Neuron (in vitro differentiated cells): ENCODE measurements around the gene PLCH1.

ENCODE experiments used
- H2AFZ ChIP-seq: one replicate; pipeline ENCODE4 v1.6.1; 2013; ENCODE audit warnings: low read depth, mild to moderate bottlenecking, inconsistent platforms, low read length, moderate library complexity
- H3K27me3 ChIP-seq: one replicate; pipeline ENCODE4 v1.6.1; 2013; ENCODE audit warnings: low read length; ENCODE audit not compliant: insufficient read depth
- H3K36me3 ChIP-seq: one replicate; pipeline ENCODE4 v1.6.1; 2013; ENCODE audit warnings: low read length; ENCODE audit not compliant: insufficient read depth
- H3K4me1 ChIP-seq: one replicate; pipeline ENCODE4 v1.6.1; 2013; ENCODE audit warnings: low read length; ENCODE audit not compliant: insufficient read depth
- H3K4me3 ChIP-seq: 2 replicates; pipeline ENCODE4 v1.5.1; 2013; ENCODE audit warnings: mild to moderate bottlenecking, low read length, moderate library complexity
- H3K9me3 ChIP-seq: one replicate; pipeline ENCODE4 v1.6.1; 2013; ENCODE audit warnings: low read length

Gene PLCH1

GRCh38 chr3:155335724-155336354, 409.0 kb downstream of the PLCH1 start:
- Histone ChIP-seq H3K4me1 (no peaks in the 10 kb centered on the region), H3K36me3 (no peaks in the 10 kb centered on the region), H2AFZ (no peak overlapping the region), H3K4me3 (no peak overlapping the region), H3K27me3 (no peaks in the 10 kb centered on the region), H3K9me3 (no peaks in the 10 kb centered on the region)

DNA sequence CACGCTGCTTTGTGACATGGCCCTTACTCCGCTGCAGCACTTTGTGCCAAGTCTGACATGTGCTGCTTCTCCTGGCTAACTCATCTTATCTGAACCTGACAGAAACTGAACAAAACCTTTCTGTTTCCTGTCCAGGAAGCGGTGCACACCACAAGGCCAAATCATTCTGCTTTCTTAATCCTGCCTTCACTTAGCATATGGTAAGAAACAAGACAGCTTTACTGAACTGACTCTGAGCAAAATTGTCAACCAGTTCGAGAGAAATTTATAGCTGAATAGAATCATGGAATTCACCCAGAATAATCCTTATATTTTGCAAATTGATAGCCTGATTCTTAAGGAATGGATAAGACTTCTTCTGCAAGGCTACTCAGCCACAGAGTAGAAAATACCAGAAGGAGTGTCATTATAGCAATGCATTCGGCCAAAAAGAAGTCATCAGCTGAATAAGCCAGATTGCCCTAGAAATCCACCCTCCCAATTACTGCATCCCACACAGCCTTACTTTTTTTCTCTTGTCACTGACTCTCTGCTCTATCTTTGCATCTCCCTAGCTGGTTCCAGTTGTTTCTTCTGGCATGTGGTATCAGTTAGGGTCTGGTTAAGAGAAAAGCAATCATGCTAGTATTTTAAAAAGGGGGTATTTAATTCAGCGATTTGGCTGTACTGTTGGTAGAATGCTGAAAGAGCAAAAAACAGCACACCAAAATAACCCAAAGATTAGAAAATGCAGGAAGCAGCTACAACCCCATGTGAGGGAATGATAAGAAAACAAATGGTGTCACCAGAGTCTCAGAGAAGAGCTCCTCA, 409.8 kb downstream of the PLCH1 start:
- peaks cover under 1% of the 10 kb centered on the region for H3K27me3 ChIP-seq
- H3K36me3 ChIP-seq, result no peaks in the 10 kb centered on the region
- no peaks in the 10 kb centered on the region for H3K9me3 ChIP-seq
- no peak overlapping the region for H3K4me3 ChIP-seq
- no peaks in the 10 kb centered on the region for H3K4me1 ChIP-seq
- no peak overlapping the region for H2AFZ ChIP-seq

GRCh38 chr3:155334215-155334913, 410.5 kb downstream of the PLCH1 start:
- Histone ChIP-seq H3K4me1 (no peaks in the 10 kb centered on the region), H2AFZ (no peak overlapping the region), H3K27me3 (peaks cover 4% of the 10 kb centered on the region), H3K4me3 (no peak overlapping the region), H3K36me3 (no peaks in the 10 kb centered on the region), H3K9me3 (no peaks in the 10 kb centered on the region)

DNA sequence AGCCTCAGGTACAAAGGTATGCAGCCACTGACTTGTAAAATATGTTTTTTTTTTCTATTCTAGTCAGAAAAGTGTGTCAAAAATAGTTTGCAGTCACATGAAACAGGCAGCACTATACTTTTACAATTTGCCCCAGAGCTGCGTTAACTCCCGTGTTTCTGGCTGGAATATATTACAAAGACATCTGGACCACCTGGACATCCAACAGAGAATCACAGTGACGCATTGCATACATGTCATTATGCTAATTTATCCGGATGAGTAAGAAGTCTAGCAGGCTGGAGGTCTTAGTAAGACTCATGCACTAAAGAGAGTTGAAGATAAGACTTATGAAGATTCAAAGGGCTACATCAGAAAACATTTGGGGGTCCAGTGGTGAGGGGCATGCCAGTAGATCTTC, 412.2 kb downstream of the PLCH1 start:
- no peaks in the 10 kb centered on the region for H3K4me1 ChIP-seq
- H3K9me3 ChIP-seq, result no peaks in the 10 kb centered on the region
- no peaks in the 10 kb centered on the region for H3K36me3 ChIP-seq
- H3K4me3 ChIP-seq, result no peak overlapping the region
- H2AFZ ChIP-seq, result no peak overlapping the region
- peaks cover 6% of the 10 kb centered on the region for H3K27me3 ChIP-seq

GRCh38 chr3:155331078-155331477, 413.8 kb downstream of the PLCH1 start:
- Histone ChIP-seq H3K9me3 (no peaks in the 10 kb centered on the region), H3K36me3 (no peaks in the 10 kb centered on the region), H3K27me3 (peaks cover 6% of the 10 kb centered on the region), H3K4me3 (no peak overlapping the region), H3K4me1 (no peaks in the 10 kb centered on the region), H2AFZ (no peak overlapping the region)

- no peaks in the 10 kb centered on the region for H3K36me3 ChIP-seq
- peaks cover 6% of the 10 kb centered on the region for H3K27me3 ChIP-seq
- H3K4me3 ChIP-seq, result no peak overlapping the region
- H3K4me1 ChIP-seq, result no peaks in the 10 kb centered on the region
- no peaks in the 10 kb centered on the region for H3K9me3 ChIP-seq
- H2AFZ ChIP-seq, result no peak overlapping the region
Observed at GRCh38 chr3:155330370-155330769, 414.5 kb downstream of the PLCH1 start.

DNA sequence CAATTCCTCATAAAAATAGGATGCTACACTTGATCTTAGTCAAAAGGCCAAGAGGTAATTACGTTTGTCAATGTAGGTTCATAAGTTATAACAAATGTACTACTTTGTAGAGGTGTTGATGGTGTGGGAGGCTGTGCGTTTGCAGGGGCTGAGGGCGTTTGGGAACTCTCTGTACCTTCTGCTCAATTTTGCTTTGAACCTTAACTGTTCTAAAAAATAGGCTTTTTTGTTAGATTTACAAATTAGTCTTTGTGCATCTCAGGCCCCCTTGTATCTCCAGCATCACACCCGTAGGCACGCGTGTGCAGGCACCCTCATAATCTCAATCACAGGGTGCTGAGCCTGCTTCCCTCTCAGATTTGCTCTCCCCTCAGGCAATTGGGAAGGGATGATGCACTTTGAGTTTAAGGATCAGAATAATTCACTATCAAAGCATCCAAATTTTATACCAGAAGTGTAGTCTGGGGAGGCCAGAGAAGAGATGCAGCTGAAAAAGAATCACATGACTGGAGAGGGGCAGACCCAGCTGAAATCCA, 415.3 kb downstream of the PLCH1 start:
- peaks cover 6% of the 10 kb centered on the region for H3K27me3 ChIP-seq
- H3K4me1 ChIP-seq, result no peaks in the 10 kb centered on the region
- H3K9me3 ChIP-seq, result no peaks in the 10 kb centered on the region
- H3K36me3 ChIP-seq, result no peaks in the 10 kb centered on the region
- H3K4me3 ChIP-seq, result no peak overlapping the region
- H2AFZ ChIP-seq, result no peak overlapping the region

GRCh38 chr3:155327871-155328270, 417.0 kb downstream of the PLCH1 start:
- no peak overlapping the region for H3K4me3 ChIP-seq
- H3K27me3 ChIP-seq, result peaks cover 6% of the 10 kb centered on the region
- no peaks in the 10 kb centered on the region for H3K9me3 ChIP-seq
- no peaks in the 10 kb centered on the region for H3K4me1 ChIP-seq
- no peak overlapping the region for H2AFZ ChIP-seq
- no peaks in the 10 kb centered on the region for H3K36me3 ChIP-seq

DNA sequence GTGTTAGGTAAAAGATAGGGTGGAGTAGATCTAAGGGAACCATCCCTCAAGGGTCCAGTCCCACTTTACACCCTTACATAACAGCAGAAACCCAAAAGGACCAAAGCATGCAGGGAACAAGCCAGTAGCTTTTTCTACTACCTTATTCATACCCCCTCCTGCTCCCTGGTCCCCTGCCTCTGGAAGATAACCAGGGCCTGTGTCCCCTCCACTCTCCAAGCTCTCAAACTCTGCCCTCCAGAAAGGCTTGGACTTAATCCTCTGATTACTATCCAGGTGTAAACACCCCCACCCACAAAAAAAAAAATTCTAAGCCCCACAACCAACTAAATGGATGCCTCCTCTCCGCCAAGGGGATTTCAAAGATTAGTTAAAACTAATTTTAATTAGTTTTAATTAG, 417.4 kb downstream of the PLCH1 start:
- Histone ChIP-seq H3K4me1 (no peaks in the 10 kb centered on the region), H3K27me3 (peaks cover 6% of the 10 kb centered on the region), H3K4me3 (no peak overlapping the region), H3K36me3 (no peaks in the 10 kb centered on the region), H3K9me3 (no peaks in the 10 kb centered on the region), H2AFZ (no peak overlapping the region)

- Histone ChIP-seq H2AFZ (no peak overlapping the region), H3K9me3 (no peaks in the 10 kb centered on the region), H3K4me1 (no peaks in the 10 kb centered on the region), H3K36me3 (no peaks in the 10 kb centered on the region), H3K27me3 (peaks cover 6% of the 10 kb centered on the region), H3K4me3 (no peak overlapping the region)
Observed at GRCh38 chr3:155326901-155327300, 418.0 kb downstream of the PLCH1 start.

- no peaks in the 10 kb centered on the region for H3K4me1 ChIP-seq
- H3K36me3 ChIP-seq, result no peaks in the 10 kb centered on the region
- no peaks in the 10 kb centered on the region for H3K9me3 ChIP-seq
- H3K27me3 ChIP-seq, result peaks cover 6% of the 10 kb centered on the region
- H3K4me3 ChIP-seq, result no peak overlapping the region
- H2AFZ ChIP-seq, result no peak overlapping the region
Observed at GRCh38 chr3:155326244-155326643, 418.6 kb downstream of the PLCH1 start.
